Uterus (tissue), 4 donors: ENCODE measurements around the gene SPA17. TPM values are rescaled to one million over a fixed set of nuclear protein-coding genes. Genes with fewer than 3 reads are reported as not detected.

Experiments used
- small RNA-seq: library from RNA; depleted of rRNA; stranded (forward); fragments of <200 nt; gene quantifications from one replicate; pipeline ENCODE3, GENCODE V24; 2016
- total RNA-seq, 4 donors: library from RNA; depleted of rRNA in 3 of 4; stranded (reverse); fragments of >200 nt in 3 of 4; gene quantifications; one replicate each; pipeline versions ENCODE4 v1.1.0 to v1.2.4, GENCODE V29; 2014 to 2023
- donor health status: DM: yes; HTN: yes; CAD: no.

Gene SPA17
- total RNA-seq, 4 donors from 2014 or later = 0.51 to 9.0 (median 2.7) TPM

Small RNAs within 50 kb of the gene (small RNA-seq; reads per million reads assigned to genes)
- gene RNA5SP352 = not detected

Other genes starting within 250 kb of the SPA17 start
- not detected for gene OR8B4, start 249.0 kb upstream of the SPA17 start, total RNA-seq
- not detected for gene OR8B8, start 228.2 kb upstream of the SPA17 start, total RNA-seq
- gene OR8B12, start 130.2 kb upstream of the SPA17 start, total RNA-seq = not detected
- gene OR8A1, start 103.9 kb upstream of the SPA17 start, total RNA-seq = not detected
- not detected for gene PANX3, start 62.5 kb upstream of the SPA17 start, total RNA-seq
- gene TBRG1, start 51.0 kb upstream of the SPA17 start, total RNA-seq = 10 to 100 TPM; 25.4 to 61.0 (median 38.9) TPM
- 1 to 10 TPM in 3 of 4 donors, under 1 TPM in 1; 0.77 to 7.5 (median 5.3) TPM for gene SIAE, start 165 bp upstream of the SPA17 start, total RNA-seq
- 10 to 100 TPM in 1 of 4 donors, under 1 TPM in 1, not detected in 2; 0.62 to 16.4 TPM for gene NRGN, start 66.0 kb downstream of the SPA17 start, total RNA-seq
- gene VSIG2, start 78.4 kb downstream of the SPA17 start, total RNA-seq = 1 to 10 TPM in 2 of 4 donors, not detected in 2; 1.9 to 2.2 TPM
- 10 to 100 TPM; 18.7 to 91.6 (median 47.7) TPM for gene ESAM, start 88.4 kb downstream of the SPA17 start, total RNA-seq
- 10 to 100 TPM in 3 of 4 donors, 1 to 10 TPM in 1; 5.1 to 36.6 (median 24.5) TPM for gene MSANTD2, start 126.5 kb downstream of the SPA17 start, total RNA-seq
- gene ROBO3, start 191.5 kb downstream of the SPA17 start, total RNA-seq = 10 to 100 TPM in 2 of 4 donors, 1 to 10 TPM in 2; 7.1 to 21.8 (median 11.1) TPM
- gene ROBO4, start 224.0 kb downstream of the SPA17 start, total RNA-seq = 10 to 100 TPM; 11.2 to 96.6 (median 46.6) TPM
- gene HEPN1, start 245.3 kb downstream of the SPA17 start, total RNA-seq = not detected